DMS 273 (cell line): ENCODE data around the gene RNF19B.

Source experiments
- DNase-seq: peaks from one replicate; lab custom pipeline; 2025; ENCODE audit not compliant: unreplicated experiment; lab: John Stamatoyannopoulos, UW

The RNF19B gene

GRCh38 chr1:32902535-32902920 is 62.1 kb downstream of the RNF19B start:
- no peak for DNase-seq

GRCh38 chr1:32901823-32902534 is 62.6 kb downstream of the RNF19B start:
- DNase-seq = no peak

GRCh38 chr1:32900956-32901822 is 63.4 kb downstream of the RNF19B start, which contains the start of gene TMEM54:
Gene TMEM54 (minus strand): TSS chr1:32901389. CDS start chr1:32901238, 151 bp downstream.
- DNase-seq = peak; percentile 70

GRCh38 chr1:32900371-32900955 is 64.1 kb downstream of the RNF19B start:
- no peak for DNase-seq

- no peak for DNase-seq
These were observed 64.9 kb downstream of the RNF19B start for GRCh38 chr1:32899586-32900296.

GRCh38 chr1:32898958-32899357 is 65.7 kb downstream of the RNF19B start:
- no peak for DNase-seq

GRCh38 chr1:32898056-32898455 is 66.6 kb downstream of the RNF19B start:
- no peak for DNase-seq

- DNase-seq = no peak
These were observed 67.2 kb downstream of the RNF19B start for GRCh38 chr1:32897082-32898049.

GRCh38 chr1:32896451-32896850 is 68.2 kb downstream of the RNF19B start:
- no peak for DNase-seq

- no peak for DNase-seq
These were observed 69.0 kb downstream of the RNF19B start for GRCh38 chr1:32895325-32896215.

GRCh38 chr1:32894681-32895080 is 69.9 kb downstream of the RNF19B start:
- no peak for DNase-seq

- DNase-seq = peak; percentile 44
These were observed 70.5 kb downstream of the RNF19B start for GRCh38 chr1:32894019-32894600.

GRCh38 chr1:32893198-32894018 is 71.2 kb downstream of the RNF19B start:
- peak; percentile 72 for DNase-seq

GRCh38 chr1:32892368-32893197 is 72.0 kb downstream of the RNF19B start:
- DNase-seq = peak; percentile 88

GRCh38 chr1:32891630-32892029 is 73.0 kb downstream of the RNF19B start:
- no peak for DNase-seq

GRCh38 chr1:32891241-32891570 is 73.4 kb downstream of the RNF19B start:
- no peak for DNase-seq
